WTC11 (cell line): ENCODE results near the gene SRSF12. TPM values are rescaled to one million over a fixed set of nuclear protein-coding genes. Genes with fewer than 3 reads are reported as not detected.

ENCODE experiments used
- AFF4 ChIP-seq: sonication (generic); formaldehyde crosslinking; IDR thresholded peaks from 2 replicates; pipeline ENCODE4 v1.8.1; 2023; ENCODE audit warnings: mild to moderate bottlenecking, missing genetic modification reagents, borderline replicate concordance
- ATF3 ChIP-seq: sonication (generic); formaldehyde crosslinking; conservative IDR thresholded peaks from 2 replicates; pipeline ENCODE4 v1.8.1; 2022; ENCODE audit warnings: mild to moderate bottlenecking, missing genetic modification reagents
- CBFB ChIP-seq: sonication (generic); formaldehyde crosslinking; IDR thresholded peaks from 2 replicates; pipeline ENCODE4 v1.8.1; 2022; ENCODE audit warnings: mild to moderate bottlenecking, low read depth, missing genetic modification reagents
- CREB1 ChIP-seq: sonication (generic); formaldehyde crosslinking; IDR thresholded peaks from 2 replicates; pipeline ENCODE4 v1.8.0; 2023; ENCODE audit warnings: mild to moderate bottlenecking, missing genetic modification reagents
- ELF4 ChIP-seq: sonication (generic); formaldehyde crosslinking; IDR thresholded peaks from 2 replicates; pipeline ENCODE4 v1.8.1; 2022; ENCODE audit warnings: low read depth, mild to moderate bottlenecking, moderate library complexity, missing genetic modification reagents
- ETV6 ChIP-seq: sonication (generic); formaldehyde crosslinking; IDR thresholded peaks from 2 replicates; pipeline ENCODE4 v1.8.1; 2022; ENCODE audit warnings: mild to moderate bottlenecking, missing genetic modification reagents
- FOXJ3 ChIP-seq: sonication (generic); formaldehyde crosslinking; IDR thresholded peaks from 2 replicates; pipeline ENCODE4 v1.9.0; 2021; ENCODE audit warnings: missing genetic modification reagents, mild to moderate bottlenecking, borderline replicate concordance
- MYBL2 ChIP-seq: sonication (generic); formaldehyde crosslinking; IDR thresholded peaks from 2 replicates; pipeline ENCODE4 v1.8.1; 2023; ENCODE audit warnings: mild to moderate bottlenecking, moderate library complexity, missing genetic modification reagents
- NFYB ChIP-seq: sonication (generic); formaldehyde crosslinking; conservative IDR thresholded peaks from 2 replicates; pipeline ENCODE4 v1.8.0; 2022; ENCODE audit warnings: low read depth, missing genetic modification reagents
- PRRX2 ChIP-seq: fragments of 250-450 bp; sonication (Bioruptor Pico); IDR thresholded peaks from 2 replicates; pipeline ENCODE4 v1.8.0; 2021; ENCODE audit warnings: mild to moderate bottlenecking
- RELA ChIP-seq: sonication (generic); formaldehyde crosslinking; IDR thresholded peaks from 2 replicates; pipeline ENCODE4 v1.8.1; 2022; ENCODE audit warnings: missing genetic modification reagents, mild to moderate bottlenecking, borderline replicate concordance
- RORB ChIP-seq: fragments of 250-450 bp; sonication (Bioruptor Pico); IDR thresholded peaks from 2 replicates; pipeline ENCODE4 v1.9.0; 2021; ENCODE audit warnings: mild to moderate bottlenecking
- SMAD3 ChIP-seq: sonication (generic); formaldehyde crosslinking; IDR thresholded peaks from 2 replicates; pipeline ENCODE4 v1.8.0; 2022; ENCODE audit warnings: missing genetic modification reagents, mild to moderate bottlenecking, borderline replicate concordance
- TEAD1 ChIP-seq: sonication (generic); formaldehyde crosslinking; IDR thresholded peaks from 2 replicates; pipeline ENCODE4 v1.8.0; 2022; ENCODE audit warnings: mild to moderate bottlenecking, missing genetic modification reagents
- USF1 ChIP-seq: sonication (generic); formaldehyde crosslinking; IDR thresholded peaks from 2 replicates; pipeline ENCODE4 v1.8.0; 2022; ENCODE audit warnings: mild to moderate bottlenecking, missing genetic modification reagents
- ZBTB21 ChIP-seq: sonication (generic); formaldehyde crosslinking; IDR thresholded peaks from 2 replicates; pipeline ENCODE4 v1.8.1; 2023; ENCODE audit warnings: mild to moderate bottlenecking, missing genetic modification reagents, borderline replicate concordance
- ZNF138 ChIP-seq: sonication (generic); formaldehyde crosslinking; conservative IDR thresholded peaks from 2 replicates; pipeline ENCODE4 v1.8.1; 2022; ENCODE audit warnings: mild to moderate bottlenecking, moderate library complexity, missing genetic modification reagents
- ZNF281 ChIP-seq: sonication (generic); formaldehyde crosslinking; IDR thresholded peaks from 2 replicates; pipeline ENCODE4 v1.8.0; 2023; ENCODE audit warnings: mild to moderate bottlenecking, missing genetic modification reagents
- ZNF416 ChIP-seq: fragments of 250-450 bp; sonication (Bioruptor Pico); IDR thresholded peaks from 2 replicates; pipeline ENCODE4 v1.9.0; 2021; ENCODE audit warnings: mild to moderate bottlenecking, inconsistent platforms
- total RNA-seq: library from RNA; stranded (reverse); gene quantifications from 3 replicates; pipeline ENCODE4 v1.2.3, GENCODE V29; 2021
- TF ChIP-seq, protein P1 (sequence below): sonication (generic); formaldehyde crosslinking; IDR thresholded peaks from 2 replicates; pipeline ENCODE4 v1.8.1; 2023; ENCODE audit warnings: mild to moderate bottlenecking, missing genetic modification reagents
- TF ChIP-seq, protein P2 (sequence below): sonication (generic); formaldehyde crosslinking; IDR thresholded peaks from 2 replicates; pipeline ENCODE4 v1.8.1; 2023; ENCODE audit warnings: mild to moderate bottlenecking, missing genetic modification reagents, moderate library complexity
- TF ChIP-seq, protein P3 (sequence below): fragments of 250-450 bp; sonication (Bioruptor Pico); IDR thresholded peaks from 2 replicates; pipeline ENCODE4 v1.8.0; 2021; ENCODE audit warnings: mild to moderate bottlenecking
- TF ChIP-seq, protein P4 (sequence below): fragments of 250-450 bp; sonication (Bioruptor Pico); IDR thresholded peaks from 2 replicates; pipeline ENCODE4 v1.9.0; 2021; ENCODE audit warnings: mild to moderate bottlenecking
- TF ChIP-seq, protein P5 (sequence below): sonication (generic); formaldehyde crosslinking; IDR thresholded peaks from 2 replicates; pipeline ENCODE4 v1.8.0; 2022; ENCODE audit warnings: mild to moderate bottlenecking, missing genetic modification reagents

SRSF12 gene
- total RNA-seq, 1 experiment from 2014 or later, result 3.8 TPM

- no peak for TF ChIP-seq AFF4
- TF ChIP-seq SMAD3 (CRISPR knock-in tag), result peak; percentile 60; the same call in 1 of the 2 replicates
- TF ChIP-seq RORB (CRISPR knock-in tag), result peak; percentile 36; the same call in 1 of the 2 replicates
- TF ChIP-seq ATF3 (CRISPR knock-in tag), result no peak
- TF ChIP-seq ZNF281 (CRISPR knock-in tag), result peak; percentile 90
- TF ChIP-seq, protein P1, sequence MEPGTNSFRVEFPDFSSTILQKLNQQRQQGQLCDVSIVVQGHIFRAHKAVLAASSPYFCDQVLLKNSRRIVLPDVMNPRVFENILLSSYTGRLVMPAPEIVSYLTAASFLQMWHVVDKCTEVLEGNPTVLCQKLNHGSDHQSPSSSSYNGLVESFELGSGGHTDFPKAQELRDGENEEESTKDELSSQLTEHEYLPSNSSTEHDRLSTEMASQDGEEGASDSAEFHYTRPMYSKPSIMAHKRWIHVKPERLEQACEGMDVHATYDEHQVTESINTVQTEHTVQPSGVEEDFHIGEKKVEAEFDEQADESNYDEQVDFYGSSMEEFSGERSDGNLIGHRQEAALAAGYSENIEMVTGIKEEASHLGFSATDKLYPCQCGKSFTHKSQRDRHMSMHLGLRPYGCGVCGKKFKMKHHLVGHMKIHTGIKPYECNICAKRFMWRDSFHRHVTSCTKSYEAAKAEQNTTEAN (CRISPR knock-in tag), result peak; percentile 76; the same call in 1 of the 2 replicates
- peak; percentile 40; the same call in 1 of the 2 replicates for TF ChIP-seq USF1 (CRISPR knock-in tag)
- TF ChIP-seq ETV6 (CRISPR knock-in tag), result 0 out of 2 replicates have a peak, but pooled peaks have one; percentile 32
- TF ChIP-seq ZBTB21 (CRISPR knock-in tag), result 0 out of 2 replicates have a peak, but pooled peaks have one; percentile 77
- TF ChIP-seq CBFB (CRISPR knock-in tag), result peak; percentile 49; the same call in 1 of the 2 replicates
- TF ChIP-seq, protein P2, sequence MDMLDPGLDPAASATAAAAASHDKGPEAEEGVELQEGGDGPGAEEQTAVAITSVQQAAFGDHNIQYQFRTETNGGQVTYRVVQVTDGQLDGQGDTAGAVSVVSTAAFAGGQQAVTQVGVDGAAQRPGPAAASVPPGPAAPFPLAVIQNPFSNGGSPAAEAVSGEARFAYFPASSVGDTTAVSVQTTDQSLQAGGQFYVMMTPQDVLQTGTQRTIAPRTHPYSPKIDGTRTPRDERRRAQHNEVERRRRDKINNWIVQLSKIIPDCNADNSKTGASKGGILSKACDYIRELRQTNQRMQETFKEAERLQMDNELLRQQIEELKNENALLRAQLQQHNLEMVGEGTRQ (CRISPR knock-in tag), result no peak
- no peak for TF ChIP-seq PRRX2 (CRISPR knock-in tag)
- no peak for TF ChIP-seq ELF4
- peak; percentile 71 for TF ChIP-seq NFYB (CRISPR knock-in tag)
- TF ChIP-seq, protein P3, sequence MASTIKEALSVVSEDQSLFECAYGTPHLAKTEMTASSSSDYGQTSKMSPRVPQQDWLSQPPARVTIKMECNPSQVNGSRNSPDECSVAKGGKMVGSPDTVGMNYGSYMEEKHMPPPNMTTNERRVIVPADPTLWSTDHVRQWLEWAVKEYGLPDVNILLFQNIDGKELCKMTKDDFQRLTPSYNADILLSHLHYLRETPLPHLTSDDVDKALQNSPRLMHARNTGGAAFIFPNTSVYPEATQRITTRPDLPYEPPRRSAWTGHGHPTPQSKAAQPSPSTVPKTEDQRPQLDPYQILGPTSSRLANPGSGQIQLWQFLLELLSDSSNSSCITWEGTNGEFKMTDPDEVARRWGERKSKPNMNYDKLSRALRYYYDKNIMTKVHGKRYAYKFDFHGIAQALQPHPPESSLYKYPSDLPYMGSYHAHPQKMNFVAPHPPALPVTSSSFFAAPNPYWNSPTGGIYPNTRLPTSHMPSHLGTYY (CRISPR knock-in tag), result no peak
- no peak for TF ChIP-seq RELA (CRISPR knock-in tag)
- peak; percentile 67; the same call in 1 of the 2 replicates for TF ChIP-seq MYBL2 (CRISPR knock-in tag)
- TF ChIP-seq, protein P4, sequence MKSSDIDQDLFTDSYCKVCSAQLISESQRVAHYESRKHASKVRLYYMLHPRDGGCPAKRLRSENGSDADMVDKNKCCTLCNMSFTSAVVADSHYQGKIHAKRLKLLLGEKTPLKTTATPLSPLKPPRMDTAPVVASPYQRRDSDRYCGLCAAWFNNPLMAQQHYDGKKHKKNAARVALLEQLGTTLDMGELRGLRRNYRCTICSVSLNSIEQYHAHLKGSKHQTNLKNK (CRISPR knock-in tag), result no peak
- TF ChIP-seq CREB1 (CRISPR knock-in tag), result peak; percentile 67; the same call in 1 of the 2 replicates
- TF ChIP-seq ZNF416 (CRISPR knock-in tag), result peak; percentile 62; the same call in 1 of the 2 replicates
- no peak for TF ChIP-seq FOXJ3 (CRISPR knock-in tag)
- peak; percentile 59; the same call in 1 of the 2 replicates for TF ChIP-seq TEAD1 (CRISPR knock-in tag)
- TF ChIP-seq, protein P5, sequence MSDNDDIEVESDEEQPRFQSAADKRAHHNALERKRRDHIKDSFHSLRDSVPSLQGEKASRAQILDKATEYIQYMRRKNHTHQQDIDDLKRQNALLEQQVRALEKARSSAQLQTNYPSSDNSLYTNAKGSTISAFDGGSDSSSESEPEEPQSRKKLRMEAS, result peak; percentile 71; the same call in 1 of the 2 replicates
- TF ChIP-seq ZNF138 (CRISPR knock-in tag), result 0 out of 2 replicates have a peak, but pooled peaks have one; percentile 34
Measured at GRCh38 chr6:89081423-89082322, 36.2 kb downstream of the SRSF12 start (continued).
